ENCODE data around the gene SLC35D2.

SLC35D2 gene

GRCh38 chr9:96381125-96381524, 2.4 kb downstream of the SLC35D2 start:
- Histone ChIP-seq H3K79me2 (ENCODE audit: insufficient read depth, low read length) (no peaks in the 10 kb centered on the region), H3K4me3 (ENCODE audit: low read length, poor library complexity, severe bottlenecking) (no peak overlapping the region), H3K36me3 (ENCODE audit: insufficient read depth, low read length) (peaks cover 1% of the 10 kb centered on the region; the same call in 1 of the 2 replicates), H3K4me1 (ENCODE audit: insufficient read depth, low read length, poor library complexity, severe bottlenecking) (no peaks in the 10 kb centered on the region), H2AFZ (ENCODE audit: low read length) (no peak overlapping the region), H3K27me3 (ENCODE audit: insufficient read depth, low read length, poor library complexity, severe bottlenecking) (no peaks in the 10 kb centered on the region), H3K9me3 (ENCODE audit: insufficient read depth, low read depth, low read length) (no peaks in the 10 kb centered on the region), H4K20me1 (ENCODE audit: insufficient read depth, low read length, poor library complexity, severe bottlenecking) (no peaks in the 10 kb centered on the region), H3K9ac (ENCODE audit: low read depth, low read length, poor library complexity, severe bottlenecking) (no peak overlapping the region), H3K9me2 (replicated peaks; ENCODE audit: low read depth, low read length) (no peaks in the 10 kb centered on the region), H3F3A (ENCODE audit: low read depth) (no peaks in the 10 kb centered on the region), H3K4me2 (ENCODE audit: low read depth, low read length, poor library complexity, severe bottlenecking) (no peak overlapping the region)
- no peak for TF ChIP-seq EZH2phosphoT487 (IDR thresholded peaks at IDR 0.05; ENCODE audit: borderline replicate concordance)
- TF ChIP-seq, protein P1, sequence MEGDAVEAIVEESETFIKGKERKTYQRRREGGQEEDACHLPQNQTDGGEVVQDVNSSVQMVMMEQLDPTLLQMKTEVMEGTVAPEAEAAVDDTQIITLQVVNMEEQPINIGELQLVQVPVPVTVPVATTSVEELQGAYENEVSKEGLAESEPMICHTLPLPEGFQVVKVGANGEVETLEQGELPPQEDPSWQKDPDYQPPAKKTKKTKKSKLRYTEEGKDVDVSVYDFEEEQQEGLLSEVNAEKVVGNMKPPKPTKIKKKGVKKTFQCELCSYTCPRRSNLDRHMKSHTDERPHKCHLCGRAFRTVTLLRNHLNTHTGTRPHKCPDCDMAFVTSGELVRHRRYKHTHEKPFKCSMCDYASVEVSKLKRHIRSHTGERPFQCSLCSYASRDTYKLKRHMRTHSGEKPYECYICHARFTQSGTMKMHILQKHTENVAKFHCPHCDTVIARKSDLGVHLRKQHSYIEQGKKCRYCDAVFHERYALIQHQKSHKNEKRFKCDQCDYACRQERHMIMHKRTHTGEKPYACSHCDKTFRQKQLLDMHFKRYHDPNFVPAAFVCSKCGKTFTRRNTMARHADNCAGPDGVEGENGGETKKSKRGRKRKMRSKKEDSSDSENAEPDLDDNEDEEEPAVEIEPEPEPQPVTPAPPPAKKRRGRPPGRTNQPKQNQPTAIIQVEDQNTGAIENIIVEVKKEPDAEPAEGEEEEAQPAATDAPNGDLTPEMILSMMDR (conservative IDR thresholded peaks at IDR 0.05; ENCODE audit: low read length) = no peak

GRCh38 chr9:96379461-96379860, 4.0 kb downstream of the SLC35D2 start:
- TF ChIP-seq, protein P1 (conservative IDR thresholded peaks at IDR 0.05; ENCODE audit: low read length) = no peak
- no peak for TF ChIP-seq EZH2phosphoT487 (IDR thresholded peaks at IDR 0.05; ENCODE audit: borderline replicate concordance)
- H3F3A ChIP-seq (ENCODE audit: low read depth) = no peaks in the 10 kb centered on the region
- no peaks in the 10 kb centered on the region for H3K27me3 ChIP-seq (ENCODE audit: insufficient read depth, low read length, poor library complexity, severe bottlenecking)
- H3K4me2 ChIP-seq (ENCODE audit: low read depth, low read length, poor library complexity, severe bottlenecking) = no peak overlapping the region
- no peak overlapping the region for H2AFZ ChIP-seq (ENCODE audit: low read length)
- no peaks in the 10 kb centered on the region for H3K79me2 ChIP-seq (ENCODE audit: insufficient read depth, low read length)
- no peaks in the 10 kb centered on the region for H3K9me2 ChIP-seq (replicated peaks; ENCODE audit: low read depth, low read length)
- no peaks in the 10 kb centered on the region for H4K20me1 ChIP-seq (ENCODE audit: insufficient read depth, low read length, poor library complexity, severe bottlenecking)
- H3K4me3 ChIP-seq (ENCODE audit: low read length, poor library complexity, severe bottlenecking) = no peak overlapping the region
- no peaks in the 10 kb centered on the region for H3K4me1 ChIP-seq (ENCODE audit: insufficient read depth, low read length, poor library complexity, severe bottlenecking)
- no peaks in the 10 kb centered on the region for H3K9me3 ChIP-seq (ENCODE audit: insufficient read depth, low read depth, low read length)
- H3K9ac ChIP-seq (ENCODE audit: low read depth, low read length, poor library complexity, severe bottlenecking) = no peak overlapping the region
- no peaks in the 10 kb centered on the region for H3K36me3 ChIP-seq (ENCODE audit: insufficient read depth, low read length)

DNA sequence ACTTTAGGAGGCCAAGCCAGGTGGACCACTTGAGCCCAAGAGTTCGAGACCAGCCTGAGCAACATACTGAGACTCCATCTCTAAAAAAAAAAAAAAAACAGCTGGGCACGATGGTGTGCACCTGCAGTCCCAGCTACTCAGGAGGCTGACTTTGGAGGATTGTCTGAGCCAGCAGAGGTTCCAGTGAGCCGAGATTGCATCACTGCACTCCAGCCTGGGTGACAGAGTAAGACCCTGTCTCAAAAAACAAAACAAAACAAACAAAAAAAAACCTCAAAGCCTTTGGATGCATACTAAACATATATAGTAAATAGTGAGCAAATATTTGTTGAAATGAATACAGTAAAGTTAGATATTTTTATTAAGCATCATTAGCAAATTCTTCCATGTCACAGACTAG, 5.3 kb downstream of the SLC35D2 start:
- Histone ChIP-seq H3K4me3 (ENCODE audit: low read length, poor library complexity, severe bottlenecking) (no peak overlapping the region), H3K9me3 (ENCODE audit: insufficient read depth, low read depth, low read length) (no peaks in the 10 kb centered on the region), H3K27me3 (ENCODE audit: insufficient read depth, low read length, poor library complexity, severe bottlenecking) (no peaks in the 10 kb centered on the region), H3K9ac (ENCODE audit: low read depth, low read length, poor library complexity, severe bottlenecking) (no peak overlapping the region), H2AFZ (ENCODE audit: low read length) (no peak overlapping the region), H3K36me3 (ENCODE audit: insufficient read depth, low read length) (no peaks in the 10 kb centered on the region), H3K4me2 (ENCODE audit: low read depth, low read length, poor library complexity, severe bottlenecking) (no peak overlapping the region), H4K20me1 (ENCODE audit: insufficient read depth, low read length, poor library complexity, severe bottlenecking) (no peaks in the 10 kb centered on the region), H3K9me2 (replicated peaks; ENCODE audit: low read depth, low read length) (no peaks in the 10 kb centered on the region), H3K79me2 (ENCODE audit: insufficient read depth, low read length) (no peaks in the 10 kb centered on the region), H3F3A (ENCODE audit: low read depth) (no peaks in the 10 kb centered on the region), H3K4me1 (ENCODE audit: insufficient read depth, low read length, poor library complexity, severe bottlenecking) (no peaks in the 10 kb centered on the region)
- TF ChIP-seq, protein P1 (conservative IDR thresholded peaks at IDR 0.05; ENCODE audit: low read length) = no peak
- no peak for TF ChIP-seq EZH2phosphoT487 (IDR thresholded peaks at IDR 0.05; ENCODE audit: borderline replicate concordance)
